Putamen (tissue), 1 donor: ENCODE results near the gene ARHGAP42.
"Not testable (repeated sequence)": the region's sequence is repeated elsewhere in the genome, so short reads cannot be mapped to it uniquely, and the experiment has no call there.

Experiments used
- DNase-seq: peaks from one replicate; pipeline ENCODE4 v3.0.0-alpha.2; 2016; ENCODE audit warnings: low spot score

ARHGAP42 gene

DNA sequence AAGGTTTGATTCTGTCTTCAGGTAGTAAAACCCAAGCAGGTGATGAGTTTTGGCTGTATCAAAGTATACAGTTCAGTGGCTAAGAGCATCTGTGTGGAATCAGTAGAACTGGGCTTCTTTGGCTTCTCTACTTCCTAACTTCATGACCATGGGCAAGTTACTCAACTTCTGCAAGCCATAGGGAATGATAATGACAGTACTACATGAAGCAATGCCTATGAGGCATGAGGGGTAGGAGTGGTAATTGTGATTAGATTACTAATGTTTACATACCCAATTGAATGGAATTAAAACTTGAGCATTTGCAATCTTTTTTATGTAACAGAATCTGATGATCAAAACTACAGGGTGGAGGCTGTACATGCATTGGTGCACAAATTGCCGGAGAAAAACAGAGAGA lies 278.3 kb downstream of the ARHGAP42 start:
- DNase-seq, result no peak

DNA sequence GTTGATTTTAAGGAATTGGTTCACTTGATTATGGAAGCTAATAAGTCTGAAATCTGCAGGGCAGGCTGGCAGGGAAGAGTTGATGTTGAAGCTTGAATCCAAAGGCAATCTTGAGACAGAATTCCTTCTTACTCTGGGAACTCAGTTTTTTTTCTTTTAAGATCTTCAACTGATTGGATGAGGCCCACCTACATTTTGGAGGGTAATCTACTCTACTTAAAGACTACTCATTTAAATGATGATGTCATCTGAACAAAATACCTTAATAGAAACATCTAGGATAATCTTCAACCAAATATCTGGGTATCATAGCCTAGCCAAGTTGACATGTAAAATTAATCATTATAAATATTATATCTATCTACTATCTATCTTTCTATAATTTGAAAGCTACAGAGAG lies 279.3 kb downstream of the ARHGAP42 start:
- no peak for DNase-seq

- DNase-seq, result no peak
Observed at GRCh38 chr11:100969008-100969407, 281.9 kb downstream of the ARHGAP42 start.

- DNase-seq, result no peak
Observed at GRCh38 chr11:100970283-100971164, 283.4 kb downstream of the ARHGAP42 start.

DNA sequence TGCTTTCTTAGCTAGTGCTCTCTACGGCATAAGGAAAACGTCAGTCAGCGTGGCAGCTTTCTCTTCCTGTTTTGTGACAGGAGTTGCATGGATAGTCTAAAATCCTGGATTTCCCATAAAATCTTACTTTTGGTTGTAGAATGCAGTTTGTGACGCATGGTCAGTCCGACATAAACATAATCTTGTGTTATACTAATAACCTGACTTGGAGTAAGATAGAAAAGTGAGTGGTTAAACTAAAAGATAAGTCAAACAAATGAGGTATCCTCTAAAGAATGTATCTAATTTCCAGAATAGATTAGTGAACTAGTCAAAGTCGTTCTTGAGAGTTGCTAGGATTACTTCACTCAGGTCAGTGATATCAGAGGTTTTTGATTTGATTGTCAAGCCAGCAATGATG lies 285.0 kb downstream of the ARHGAP42 start:
- no peak for DNase-seq

GRCh38 chr11:100978442-100978841 lies 291.4 kb downstream of the ARHGAP42 start:
- no peak for DNase-seq

- no peak for DNase-seq
Observed at GRCh38 chr11:100978939-100979338, 291.9 kb downstream of the ARHGAP42 start.

DNA sequence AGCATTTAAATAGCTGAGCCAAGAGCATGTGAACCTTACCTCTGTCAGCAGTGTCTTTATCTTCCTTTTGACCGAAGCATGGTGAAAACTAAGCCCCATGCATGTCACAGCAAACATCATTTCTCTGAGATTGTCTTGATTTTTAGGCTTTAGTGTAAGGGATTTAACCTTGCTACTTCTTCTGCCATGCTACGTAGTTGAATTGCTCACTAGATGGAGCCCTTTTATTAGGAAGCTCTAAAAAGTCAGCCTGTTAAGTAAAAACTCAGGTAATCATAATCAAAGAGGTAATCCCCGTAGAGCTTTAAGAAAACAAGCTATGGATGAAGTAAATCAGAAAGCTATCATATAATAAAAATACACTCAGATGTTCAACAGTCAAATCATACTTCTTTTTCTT lies 293.1 kb downstream of the ARHGAP42 start:
- no peak for DNase-seq

- no peak for DNase-seq
Observed at GRCh38 chr11:100981196-100981824, 294.2 kb downstream of the ARHGAP42 start.

- no peak for DNase-seq
Observed at GRCh38 chr11:100984668-100985067, 297.6 kb downstream of the ARHGAP42 start.

DNA sequence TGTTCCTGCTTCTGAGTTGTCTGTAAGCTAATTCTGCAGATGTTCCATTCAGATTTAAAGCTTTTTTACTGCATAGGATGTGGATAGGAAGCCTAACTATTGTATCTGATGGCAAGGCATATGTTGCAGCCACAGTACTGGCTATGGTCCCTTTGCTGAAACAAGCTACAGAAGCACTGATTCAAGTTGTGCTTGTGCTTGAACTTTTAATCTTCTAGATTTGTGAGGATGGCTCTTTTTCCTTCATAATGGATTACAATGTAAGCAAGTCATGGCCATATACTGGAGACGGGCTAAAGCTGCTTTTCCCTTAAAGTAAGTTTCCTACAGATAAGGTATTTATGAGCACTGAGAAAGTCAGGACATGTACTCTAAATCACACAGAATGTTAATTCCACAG lies 303.8 kb downstream of the ARHGAP42 start:
- DNase-seq, result no peak

DNA sequence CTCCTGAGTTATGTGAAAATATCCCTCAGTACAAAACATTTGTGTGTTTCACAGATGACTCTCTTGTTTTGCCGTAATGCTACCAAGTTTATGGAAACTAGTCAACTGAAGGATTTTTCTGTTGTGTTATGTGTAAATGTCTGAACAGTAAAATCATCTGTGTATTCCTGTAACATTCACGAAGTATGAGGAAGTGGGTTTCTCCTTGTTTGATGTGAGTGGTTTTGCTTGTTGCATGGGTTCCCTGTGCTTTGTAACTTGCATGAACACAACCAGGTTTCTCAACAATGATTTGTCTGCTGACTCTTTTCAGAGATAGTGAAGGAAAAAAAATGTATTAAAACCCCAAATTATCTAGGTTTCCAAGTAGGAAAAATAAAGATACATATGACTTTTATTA lies 304.5 kb downstream of the ARHGAP42 start:
- no peak for DNase-seq

DNA sequence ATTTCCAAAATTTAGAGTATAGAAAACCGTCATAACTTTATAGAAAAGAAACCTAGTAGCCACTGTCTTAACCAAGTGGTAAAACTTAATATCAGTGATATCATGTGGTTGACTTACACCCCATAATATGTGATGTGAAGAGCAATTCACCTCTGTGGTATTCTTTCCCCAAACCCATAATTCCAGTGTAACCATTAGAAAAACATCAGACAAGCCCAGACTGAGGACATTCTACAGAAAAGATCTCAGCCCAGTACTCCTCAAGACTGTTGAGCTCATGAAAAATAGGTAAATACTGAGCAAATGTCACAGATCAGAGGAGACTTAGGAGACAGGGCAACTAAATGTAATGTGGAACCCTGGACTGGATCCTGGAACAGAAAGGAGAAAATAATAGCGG lies 307.9 kb downstream of the ARHGAP42 start:
- DNase-seq, result no peak

- no peak for DNase-seq
Observed at GRCh38 chr11:100999756-101000155, 312.7 kb downstream of the ARHGAP42 start.

DNA sequence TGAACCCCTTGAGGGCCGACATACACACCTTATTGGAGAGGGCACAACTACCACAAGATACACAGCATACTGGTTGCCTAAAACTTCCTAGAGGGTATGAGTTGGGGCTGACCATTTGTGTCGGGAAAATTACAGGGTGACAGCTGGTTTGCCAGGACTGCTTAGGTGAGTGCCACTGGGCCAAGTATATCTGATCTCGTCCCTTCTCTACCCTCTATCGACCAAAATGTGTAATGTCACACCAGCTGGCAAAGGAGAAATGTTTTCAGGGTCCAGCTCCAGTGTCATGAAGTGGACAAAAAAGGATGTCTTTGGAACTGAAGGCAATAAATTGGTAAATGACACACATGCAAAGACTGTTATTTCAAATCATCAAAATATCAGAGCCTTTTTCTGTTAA lies 316.4 kb downstream of the ARHGAP42 start:
- no peak for DNase-seq

GRCh38 chr11:101008961-101009689 lies 322.0 kb downstream of the ARHGAP42 start:
- no peak for DNase-seq

DNA sequence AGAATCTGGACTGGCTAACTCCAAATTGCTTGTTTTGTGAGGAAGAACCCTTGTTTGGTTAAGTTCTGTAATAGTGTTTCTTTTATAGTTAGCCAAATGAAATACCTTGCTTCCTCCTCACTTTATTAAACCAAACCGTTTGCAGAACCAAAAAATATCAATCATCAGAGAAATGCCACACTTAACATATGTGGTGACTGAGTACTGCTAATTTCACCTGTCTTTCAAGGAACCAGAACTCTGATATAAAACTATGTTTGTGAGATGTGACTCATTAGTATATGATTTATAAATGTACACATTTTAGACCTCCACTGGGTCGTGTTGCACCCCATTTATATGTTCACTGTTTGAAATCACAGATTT lies 322.6 kb downstream of the ARHGAP42 start:
- no peak for DNase-seq

GRCh38 chr11:101010899-101011298 lies 323.8 kb downstream of the ARHGAP42 start:
- DNase-seq, result no peak

DNA sequence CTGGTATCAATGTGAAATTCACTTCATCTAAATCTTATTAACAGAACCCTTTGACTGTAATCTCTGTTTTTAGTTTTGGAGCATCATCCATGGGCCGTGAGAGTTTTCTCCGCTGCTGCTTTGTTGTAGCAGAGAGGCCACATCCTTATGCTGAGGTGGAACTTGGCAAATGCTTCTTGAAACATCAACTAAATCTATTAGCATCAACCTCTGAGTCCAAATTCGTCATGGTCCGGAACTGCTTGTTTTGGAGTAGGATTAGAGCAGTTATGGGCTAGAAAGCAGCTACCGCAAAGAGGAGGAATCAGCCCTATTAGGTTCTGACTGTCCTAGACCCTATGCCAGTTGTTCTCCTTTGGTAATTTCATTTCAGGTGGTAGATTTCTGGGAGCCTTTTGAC lies 324.8 kb downstream of the ARHGAP42 start:
- no peak for DNase-seq

DNA sequence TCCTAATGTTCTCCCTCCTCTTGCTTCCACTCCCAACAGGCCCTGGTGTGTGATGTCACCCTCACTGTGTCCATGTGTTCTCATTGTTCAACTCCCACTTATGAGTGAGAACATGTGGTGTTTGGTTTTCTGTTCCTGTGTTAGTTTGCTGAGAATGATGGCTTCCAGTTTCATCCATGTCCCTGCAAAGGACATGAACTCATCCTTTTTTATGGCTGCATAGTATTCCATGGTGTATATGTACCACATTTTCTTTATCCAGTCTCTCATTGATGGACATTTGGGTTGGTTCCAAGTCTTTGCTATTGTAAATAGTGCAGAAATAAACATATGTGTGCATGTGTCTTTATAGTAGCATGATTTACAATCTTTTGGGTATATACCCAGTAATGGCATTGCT lies 326.6 kb downstream of the ARHGAP42 start:
- DNase-seq, result not testable (repeated sequence)

DNA sequence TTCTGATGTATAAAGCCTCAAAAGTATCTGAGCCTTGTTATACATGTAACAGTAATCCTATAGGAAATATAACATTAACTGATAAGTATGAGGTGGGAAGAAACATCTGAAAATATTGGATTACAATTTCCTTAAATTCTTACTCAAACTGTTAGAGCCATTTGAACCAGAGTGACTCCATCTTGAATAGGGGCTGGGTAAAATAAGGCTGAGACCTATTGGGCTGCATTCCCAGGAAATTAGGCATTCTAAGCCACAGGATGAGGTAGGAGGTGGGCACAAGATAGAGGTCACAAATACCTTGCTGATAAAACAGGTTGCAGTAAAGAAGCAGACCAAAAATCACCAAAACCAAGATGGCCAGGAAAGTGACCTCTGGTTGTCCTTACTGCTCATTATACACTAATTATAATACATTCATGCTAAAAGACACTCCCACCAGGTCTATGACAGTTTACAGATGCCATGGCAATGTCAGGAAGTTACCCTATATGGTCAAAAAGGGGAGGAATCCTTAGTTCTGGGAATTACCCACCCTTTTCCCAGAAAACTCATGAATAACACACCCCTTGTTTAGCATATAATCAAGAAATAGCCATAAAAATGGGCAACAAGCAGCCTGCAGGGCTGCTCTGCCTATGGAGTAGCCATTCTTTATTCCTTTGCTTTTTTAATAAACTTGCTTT lies 327.7 kb downstream of the ARHGAP42 start:
- DNase-seq, result no peak

DNA sequence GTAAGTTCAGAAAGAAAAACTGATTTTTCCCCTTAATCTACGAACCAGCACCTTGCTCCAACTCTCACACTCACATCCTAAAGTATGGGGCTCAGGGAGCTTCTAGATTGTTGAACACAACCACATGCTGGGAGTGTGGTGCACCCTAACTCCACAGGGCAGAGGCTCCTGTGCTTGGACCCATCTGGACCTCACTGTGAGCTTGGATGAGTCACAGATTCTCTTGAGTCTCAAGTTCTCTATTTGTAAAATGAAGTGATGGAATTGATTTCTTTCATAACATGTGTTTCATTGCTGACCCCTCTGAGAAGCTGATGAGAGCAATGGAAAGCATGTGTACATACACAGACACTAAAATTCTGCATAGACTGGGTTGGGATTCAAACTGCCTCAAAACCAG lies 332.8 kb downstream of the ARHGAP42 start:
- DNase-seq, result no peak
